Activated CD4-positive, alpha-beta T cell treated with anti-CD3 and anti-CD28 coated beads for 36 hours (primary cell): ENCODE results near the gene USP43. TPM values are rescaled to one million over a fixed set of nuclear protein-coding genes. Genes with fewer than 3 reads are reported as not detected.

Experiments used
- ATAC-seq: fragments of 200-7000 bp; cut with Tn5 transposase; one replicate; pipeline ENCODE4 v1.10.0; 2021; ENCODE audit warnings: mild to moderate bottlenecking, moderate library complexity
- CTCF ChIA-PET: fragments of 350-600 bp; sonication (Branson Sonifier 250); formaldehyde crosslinking; loops from one replicate; lab custom pipeline; 2021; ENCODE audit warnings: antibody characterized with exemption; lab: Charles Lee
- POLR2A ChIA-PET: fragments of 350-600 bp; sonication (Branson Sonifier 250); formaldehyde crosslinking; loops from one replicate; lab custom pipeline; 2021; ENCODE audit warnings: antibody characterized with exemption, inconsistent platforms; lab: Charles Lee
- DNase-seq: peaks from one replicate; pipeline ENCODE4 v3.0.0-alpha.2; 2020
- H3K27ac Mint-ChIP-seq: one replicate; pipeline ENCODE4 v1.8.0; 2021; ENCODE audit warnings: mixed read lengths
- H3K27me3 Mint-ChIP-seq: one replicate; pipeline ENCODE4 v1.8.0; 2021; ENCODE audit warnings: mixed read lengths
- H3K36me3 Mint-ChIP-seq: one replicate; pipeline ENCODE4 v1.8.0; 2021; ENCODE audit warnings: low read depth, mixed read lengths
- H3K4me1 Mint-ChIP-seq: one replicate; pipeline ENCODE4 v1.8.0; 2021; ENCODE audit warnings: mixed read lengths
- H3K4me3 Mint-ChIP-seq: one replicate; pipeline ENCODE4 v1.8.0; 2021; ENCODE audit warnings: mild to moderate bottlenecking, moderate library complexity, mixed read lengths
- H3K9me3 Mint-ChIP-seq: one replicate; pipeline ENCODE4 v1.8.0; 2021; ENCODE audit warnings: low read depth, mixed read lengths
- intact Hi-C, 2 experiments: fragments of 100-400 bp; cut with DNase I in 1 of 2; cut with micrococcal nuclease in 1 of 2; formaldehyde crosslinking; loops; one replicate each; pipeline versions ENCODE4 v1.14.2 to v1.15.1; 2022 to 2024; cut with DNase I, micrococcal nuclease
- total RNA-seq, 2 experiments: library from RNA; stranded (reverse); gene quantifications; one replicate each; pipeline ENCODE4 v1.2.3, GENCODE V29; 2021

The USP43 gene
- total RNA-seq, 2 experiments from 2014 or later: 0.25 to 0.33 TPM

DNA sequence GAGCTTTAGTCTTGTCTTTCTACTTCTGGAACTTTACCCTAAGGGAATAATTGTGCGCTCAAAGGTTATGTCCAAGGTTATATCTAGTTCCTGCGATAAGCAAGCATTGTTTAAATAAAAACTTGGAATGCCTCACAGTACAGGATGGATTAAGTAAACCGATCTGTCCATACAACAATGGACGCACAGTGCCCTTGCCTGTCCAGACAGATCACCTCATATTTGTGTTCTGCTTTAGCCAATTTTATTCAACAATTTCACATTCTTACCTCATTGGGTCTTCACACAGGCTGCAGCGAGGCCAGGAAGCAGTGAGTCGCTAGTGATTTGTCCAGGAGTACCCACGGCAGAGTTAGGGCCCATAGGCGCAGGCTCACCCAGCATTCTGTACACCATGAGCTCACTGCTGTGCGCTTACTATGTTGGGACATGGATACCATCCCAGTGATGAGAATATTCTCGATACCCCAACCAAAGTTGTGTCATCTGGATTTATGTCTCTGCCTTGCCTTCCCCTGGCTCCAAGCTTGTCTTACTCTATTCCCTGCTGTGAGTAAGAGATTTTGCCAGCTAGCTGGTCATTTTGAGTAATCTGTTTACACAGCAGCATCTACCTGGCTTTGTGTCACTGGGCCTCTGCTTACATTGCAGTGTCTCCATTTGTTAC lies 39.8 kb downstream of the USP43 start:
- no peaks in the 10 kb centered on the region for H3K27me3 Mint-ChIP-seq
- no peak for DNase-seq
- no peaks in the 10 kb centered on the region for H3K4me1 Mint-ChIP-seq
- intact Hi-C loops: no loop called here
- ChIA-PET POLR2A (no interaction called here), CTCF (no interaction called here)
- H3K9me3 Mint-ChIP-seq: peaks cover 6% of the 10 kb centered on the region
- H3K4me3 Mint-ChIP-seq: no peak overlapping the region
- H3K36me3 Mint-ChIP-seq: no peaks in the 10 kb centered on the region
- H3K27ac Mint-ChIP-seq: no peak overlapping the region
- no peak for ATAC-seq

DNA sequence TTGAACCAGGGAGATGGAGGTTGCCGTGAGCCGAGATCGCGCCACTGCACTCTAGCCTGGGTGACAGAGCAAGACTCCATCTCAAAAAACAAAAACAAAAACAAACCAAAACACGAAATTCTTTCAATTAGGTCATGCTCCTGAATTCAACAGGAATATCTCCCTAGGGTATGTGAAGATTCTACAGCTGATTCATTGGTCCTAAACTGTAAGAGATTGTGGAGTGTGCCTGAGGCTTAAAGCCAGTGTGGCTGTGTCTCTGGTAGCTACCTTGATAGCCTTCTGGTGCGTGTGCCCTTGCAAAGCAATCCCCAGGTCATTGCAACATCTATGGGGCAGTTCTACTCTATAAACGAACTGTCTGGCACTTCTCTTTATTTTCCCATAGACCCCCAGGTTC lies 48.4 kb downstream of the USP43 start:
- no peak for ATAC-seq
- no peak overlapping the region for H3K4me3 Mint-ChIP-seq
- CTCF ChIA-PET: no interaction called here

DNA sequence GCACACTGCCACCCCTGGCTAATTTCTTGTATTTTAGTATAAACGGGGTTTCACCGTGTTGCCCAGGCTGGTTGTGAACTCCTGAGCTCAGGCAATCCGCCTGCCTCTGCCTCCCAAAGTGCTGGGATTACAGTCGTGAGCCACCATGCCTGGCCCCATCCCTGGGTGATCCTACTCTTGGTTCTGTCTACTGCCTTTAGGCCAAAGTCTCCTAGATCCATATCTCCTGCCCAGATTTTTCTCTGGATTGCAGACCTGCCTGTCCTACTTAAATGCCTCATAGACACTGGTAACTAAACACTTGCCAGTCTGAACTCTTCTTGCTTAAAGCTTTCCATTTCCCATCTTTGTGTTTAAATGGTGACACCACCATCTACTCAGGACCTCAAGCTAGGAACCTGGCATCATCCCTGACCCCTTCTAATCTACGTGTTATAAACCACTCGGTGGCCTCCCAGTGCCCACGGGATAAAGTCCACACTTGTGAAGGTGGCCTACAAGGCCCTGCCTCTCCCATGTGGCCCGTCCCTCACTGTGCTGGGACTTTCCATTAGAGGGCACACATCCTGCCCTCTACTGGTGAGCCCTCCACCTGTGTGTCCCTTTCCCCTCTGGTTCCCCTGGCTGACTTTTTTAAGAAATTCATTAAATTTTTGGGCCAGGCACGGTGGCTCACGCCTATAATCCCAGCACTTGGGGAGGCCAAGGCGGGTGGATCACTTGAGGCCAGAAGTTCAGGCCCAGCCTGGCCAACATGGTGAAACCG lies 51.1 kb downstream of the USP43 start:
- CTCF ChIA-PET: interaction anchor here (0.6 kb wide), 1 partner anchor 138 kb away, joined by 4 read pairs; no protein-coding TSS in a partner anchor
- POLR2A ChIA-PET: no interaction called here
- H3K4me1 Mint-ChIP-seq: no peaks in the 10 kb centered on the region
- H3K4me3 Mint-ChIP-seq: no peak overlapping the region
- no peaks in the 10 kb centered on the region for H3K9me3 Mint-ChIP-seq
- no peaks in the 10 kb centered on the region for H3K36me3 Mint-ChIP-seq
- ATAC-seq (no peak), DNase-seq (no peak)
- no peak overlapping the region for H3K27ac Mint-ChIP-seq
- intact Hi-C loops: no loop called here
- no peaks in the 10 kb centered on the region for H3K27me3 Mint-ChIP-seq

More for the DNA sequence above, 48.4 kb downstream of the USP43 start:
- no peak for DNase-seq
- Mint-ChIP-seq H3K36me3 (no peaks in the 10 kb centered on the region), H3K9me3 (no peaks in the 10 kb centered on the region), H3K4me1 (no peaks in the 10 kb centered on the region), H3K27me3 (no peaks in the 10 kb centered on the region), H3K27ac (no peak overlapping the region)
- intact Hi-C loops: no loop called here
- POLR2A ChIA-PET: no interaction called here

DNA sequence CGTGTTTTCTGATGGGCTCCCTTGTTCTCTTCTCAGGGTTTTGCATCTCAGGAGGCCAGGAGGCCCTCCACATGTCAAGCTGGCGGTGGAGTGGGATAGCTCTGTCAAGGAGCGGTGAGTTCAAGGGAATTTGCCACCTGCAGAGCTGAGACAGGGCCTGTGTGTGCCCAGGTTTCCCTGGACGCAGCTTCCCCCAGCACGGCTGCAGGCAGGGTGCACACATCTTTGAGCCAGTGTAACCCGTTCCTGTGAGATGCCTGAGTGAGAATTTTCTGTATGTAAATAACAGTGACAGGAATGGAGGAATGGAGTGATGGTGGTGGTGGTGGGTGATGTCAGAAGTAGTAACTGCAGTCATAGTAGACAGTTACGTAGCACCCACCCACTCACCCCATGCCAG lies 54.8 kb downstream of the USP43 start:
- no peaks in the 10 kb centered on the region for H3K9me3 Mint-ChIP-seq
- H3K4me3 Mint-ChIP-seq: no peak overlapping the region
- H3K4me1 Mint-ChIP-seq: no peaks in the 10 kb centered on the region
- ATAC-seq (no peak), DNase-seq (no peak)
- H3K27ac Mint-ChIP-seq: no peak overlapping the region
- intact Hi-C loops: no loop called here
- no peaks in the 10 kb centered on the region for H3K36me3 Mint-ChIP-seq
- ChIA-PET POLR2A (no interaction called here), CTCF (interaction anchor here (0.6 kb wide), 1 partner anchor 12 kb away, joined by 3 read pairs; no protein-coding TSS in a partner anchor)
- no peaks in the 10 kb centered on the region for H3K27me3 Mint-ChIP-seq

DNA sequence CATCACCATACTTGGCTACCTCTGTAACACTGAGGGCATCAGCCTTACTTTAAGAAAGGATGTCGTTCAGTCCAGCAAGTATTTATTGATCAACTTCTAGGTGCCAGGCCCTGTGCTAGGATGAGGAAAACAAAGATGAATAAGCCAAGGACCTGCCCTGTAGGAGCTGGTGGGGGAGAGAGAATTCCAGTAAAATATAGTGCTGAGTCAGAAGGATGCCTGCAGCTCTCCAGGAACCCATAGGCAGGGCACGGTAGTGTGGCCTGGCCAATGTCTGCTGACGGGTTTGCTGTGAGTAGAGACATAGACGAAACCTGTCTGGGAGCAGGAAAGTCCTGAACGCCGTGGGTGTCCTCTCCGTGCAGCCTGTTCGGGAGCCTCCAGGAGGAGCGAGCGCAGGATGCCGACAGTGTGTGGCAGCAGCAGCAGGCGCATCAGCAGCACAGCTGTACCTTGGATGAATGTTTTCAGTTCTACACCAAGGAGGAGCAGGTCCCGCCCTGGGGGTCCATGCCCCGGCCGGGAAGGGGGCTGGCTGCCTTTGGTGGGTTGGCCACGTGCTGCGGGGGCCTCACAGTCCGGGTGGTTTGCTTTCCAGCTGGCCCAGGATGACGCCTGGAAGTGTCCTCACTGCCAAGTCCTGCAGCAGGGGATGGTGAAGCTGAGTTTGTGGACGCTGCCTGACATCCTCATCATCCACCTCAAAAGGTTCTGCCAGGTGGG lies 55.6 kb downstream of the USP43 start:
- H3K9me3 Mint-ChIP-seq: no peaks in the 10 kb centered on the region
- no peaks in the 10 kb centered on the region for H3K27me3 Mint-ChIP-seq
- no peaks in the 10 kb centered on the region for H3K4me1 Mint-ChIP-seq
- no peak overlapping the region for H3K27ac Mint-ChIP-seq
- CTCF ChIA-PET: no interaction called here
- DNase-seq (no peak), ATAC-seq (no peak)
- H3K36me3 Mint-ChIP-seq: no peaks in the 10 kb centered on the region
- intact Hi-C loops: no loop called here
- POLR2A ChIA-PET: no interaction called here
- no peak overlapping the region for H3K4me3 Mint-ChIP-seq

DNA sequence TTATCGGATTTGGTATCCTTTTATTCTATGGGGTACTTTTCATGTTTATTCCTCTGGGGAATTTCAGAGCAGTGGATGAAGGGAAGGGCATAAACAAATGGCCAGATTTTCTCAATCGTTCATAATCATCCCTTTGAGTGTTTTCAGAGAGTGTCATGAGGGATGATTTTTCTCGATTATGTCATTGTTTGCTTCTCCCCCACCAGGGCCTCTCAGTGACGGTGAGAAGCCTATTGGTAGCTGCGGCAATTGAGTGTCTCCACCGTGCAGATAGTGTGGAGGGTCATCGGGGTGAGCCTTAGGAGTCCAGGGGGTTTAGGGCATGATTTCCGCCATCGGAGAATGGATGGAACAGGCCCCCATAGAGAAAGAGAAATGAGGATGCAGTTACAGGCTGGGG lies 57.2 kb downstream of the USP43 start:
- no peaks in the 10 kb centered on the region for H3K4me1 Mint-ChIP-seq
- no peak overlapping the region for H3K27ac Mint-ChIP-seq
- H3K4me3 Mint-ChIP-seq: no peak overlapping the region
- H3K9me3 Mint-ChIP-seq: no peaks in the 10 kb centered on the region
- DNase-seq: no peak
- intact Hi-C loops: no loop called here
- ChIA-PET POLR2A (no interaction called here), CTCF (no interaction called here)
- no peaks in the 10 kb centered on the region for H3K27me3 Mint-ChIP-seq
- H3K36me3 Mint-ChIP-seq: no peaks in the 10 kb centered on the region
- no peak for ATAC-seq

DNA sequence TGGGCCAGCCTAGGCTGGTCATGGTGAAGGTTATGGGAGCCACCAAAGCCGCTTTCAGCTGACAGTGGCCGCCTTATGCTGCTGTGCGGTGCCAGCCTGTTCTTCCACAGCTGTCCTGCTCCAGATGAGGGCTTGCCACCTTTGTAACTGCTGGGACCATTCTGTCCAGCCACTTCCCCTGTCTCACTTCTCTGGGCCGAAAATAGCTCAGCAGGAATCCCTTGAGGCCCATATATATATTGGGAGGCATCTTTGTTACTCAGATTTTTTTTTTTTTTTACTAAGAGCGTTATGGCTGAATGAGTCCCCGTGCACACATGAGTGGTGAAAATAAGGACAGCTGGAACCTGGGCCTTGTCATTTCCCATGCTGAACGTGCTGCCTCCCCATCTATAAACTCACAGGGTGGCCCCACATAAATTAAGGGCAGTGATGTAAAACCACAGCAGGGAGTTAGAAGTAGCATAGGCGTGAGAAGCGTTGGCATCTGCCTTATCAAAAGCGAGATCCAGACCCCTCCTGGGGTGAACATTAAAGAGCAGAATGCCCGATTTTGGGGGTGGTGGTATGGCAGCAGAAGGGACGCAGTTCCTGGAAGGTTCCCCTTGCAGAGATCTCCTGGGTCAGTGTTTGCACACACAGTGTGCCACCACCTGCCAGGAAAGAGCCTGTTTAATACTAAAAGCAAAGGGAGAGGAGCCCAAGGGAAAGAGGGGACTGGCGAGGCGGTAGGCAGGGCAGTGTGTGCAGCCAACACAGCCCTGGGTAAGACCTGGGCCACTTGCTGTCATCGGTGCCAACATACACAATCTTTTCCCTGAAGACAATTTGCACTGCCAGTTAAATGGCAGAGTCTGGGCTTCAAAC lies 57.8 kb downstream of the USP43 start:
- intact Hi-C loops: no loop called here
- POLR2A ChIA-PET: no interaction called here
- Mint-ChIP-seq H3K27me3 (no peaks in the 10 kb centered on the region), H3K4me1 (no peaks in the 10 kb centered on the region), H3K27ac (no peak overlapping the region), H3K9me3 (no peaks in the 10 kb centered on the region), H3K36me3 (no peaks in the 10 kb centered on the region), H3K4me3 (no peak overlapping the region)
- CTCF ChIA-PET: interaction anchor here (0.6 kb wide), 1 partner anchor 395 kb away, joined by 3 read pairs; no protein-coding TSS in a partner anchor
- ATAC-seq (no peak), DNase-seq (no peak)

DNA sequence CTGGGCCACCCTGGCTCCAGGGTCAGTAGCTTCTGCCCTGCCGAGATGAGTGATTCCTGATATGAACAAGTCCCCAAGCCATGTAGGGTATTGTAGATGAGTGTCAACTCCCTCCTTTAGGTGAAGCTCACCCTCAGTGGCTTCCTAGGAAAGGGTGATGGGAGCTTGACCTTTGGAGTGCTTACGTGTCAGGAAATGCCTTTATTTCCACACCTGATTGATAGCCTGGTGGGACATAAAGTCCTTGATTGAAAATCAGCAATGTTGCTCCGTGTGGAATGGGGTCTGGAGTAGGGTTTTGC lies 58.4 kb downstream of the USP43 start:
- CTCF ChIA-PET: interaction anchor here (0.6 kb wide), 1 partner anchor 395 kb away, joined by 3 read pairs; no protein-coding TSS in a partner anchor
- intact Hi-C loops: no loop called here

DNA sequence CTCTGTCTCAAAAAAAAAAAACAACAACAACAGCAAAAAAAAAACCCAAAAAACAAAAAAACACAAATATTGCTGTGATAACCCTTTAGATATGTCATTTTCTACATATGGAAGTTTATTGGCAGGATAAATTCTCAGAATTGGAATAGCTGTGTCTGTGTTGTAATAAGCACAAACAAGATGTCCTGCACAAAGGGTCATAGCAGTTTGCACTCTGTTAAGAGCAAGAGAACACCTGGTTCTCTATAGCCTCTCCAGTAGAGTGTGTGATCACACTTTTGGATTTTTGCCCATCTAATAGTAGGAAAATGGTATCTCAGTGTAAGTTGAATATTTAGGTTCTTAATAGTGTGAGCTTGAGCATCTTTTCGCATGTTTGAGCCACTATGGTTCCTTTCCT lies 60.4 kb downstream of the USP43 start:
- POLR2A ChIA-PET: interaction anchor here (0.6 kb wide), 1 partner anchor 109 kb away, joined by 3 read pairs; no protein-coding TSS in a partner anchor
- Mint-ChIP-seq H3K27ac (no peak overlapping the region), H3K4me3 (no peak overlapping the region), H3K27me3 (no peaks in the 10 kb centered on the region), H3K4me1 (no peaks in the 10 kb centered on the region), H3K9me3 (no peaks in the 10 kb centered on the region), H3K36me3 (no peaks in the 10 kb centered on the region)
- CTCF ChIA-PET: interaction anchor here (0.7 kb wide), 1 partner anchor 237 kb away, joined by 3 read pairs; no protein-coding TSS in a partner anchor
- intact Hi-C loops: no loop called here
- no peak for DNase-seq
- no peak for ATAC-seq

More for the DNA sequence above, 58.4 kb downstream of the USP43 start:
- no peaks in the 10 kb centered on the region for H3K27me3 Mint-ChIP-seq
- H3K27ac Mint-ChIP-seq: no peak overlapping the region
- H3K36me3 Mint-ChIP-seq: no peaks in the 10 kb centered on the region
- POLR2A ChIA-PET: no interaction called here
- no peak for DNase-seq
- no peak for ATAC-seq
- no peaks in the 10 kb centered on the region for H3K4me1 Mint-ChIP-seq
- no peaks in the 10 kb centered on the region for H3K9me3 Mint-ChIP-seq
- H3K4me3 Mint-ChIP-seq: no peak overlapping the region

DNA sequence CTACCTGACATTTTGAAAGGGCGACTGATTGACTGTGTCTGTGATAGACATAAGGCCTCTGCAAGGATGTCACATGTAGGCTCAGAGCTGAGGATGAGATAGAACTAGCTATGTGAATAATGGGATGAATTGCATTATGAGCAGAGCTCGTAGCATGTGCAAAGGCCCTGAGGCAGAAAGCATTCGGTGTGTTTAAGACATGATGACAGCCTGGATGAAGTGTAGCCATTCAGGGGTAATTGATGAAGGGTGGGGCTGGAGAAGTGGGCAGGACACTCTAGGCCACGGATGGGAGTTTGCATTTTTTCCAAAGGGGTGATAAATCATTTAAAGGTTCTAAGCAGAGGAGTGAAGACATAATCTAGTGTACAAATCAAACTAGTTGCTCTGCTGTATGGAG lies 62.6 kb downstream of the USP43 start:
- Mint-ChIP-seq H3K9me3 (no peaks in the 10 kb centered on the region), H3K4me3 (no peak overlapping the region), H3K27ac (no peak overlapping the region), H3K36me3 (no peaks in the 10 kb centered on the region), H3K4me1 (no peaks in the 10 kb centered on the region), H3K27me3 (peaks cover 5% of the 10 kb centered on the region)
- ChIA-PET POLR2A (no interaction called here), CTCF (no interaction called here)
- intact Hi-C loops: no loop called here
- DNase-seq (no peak), ATAC-seq (no peak)

DNA sequence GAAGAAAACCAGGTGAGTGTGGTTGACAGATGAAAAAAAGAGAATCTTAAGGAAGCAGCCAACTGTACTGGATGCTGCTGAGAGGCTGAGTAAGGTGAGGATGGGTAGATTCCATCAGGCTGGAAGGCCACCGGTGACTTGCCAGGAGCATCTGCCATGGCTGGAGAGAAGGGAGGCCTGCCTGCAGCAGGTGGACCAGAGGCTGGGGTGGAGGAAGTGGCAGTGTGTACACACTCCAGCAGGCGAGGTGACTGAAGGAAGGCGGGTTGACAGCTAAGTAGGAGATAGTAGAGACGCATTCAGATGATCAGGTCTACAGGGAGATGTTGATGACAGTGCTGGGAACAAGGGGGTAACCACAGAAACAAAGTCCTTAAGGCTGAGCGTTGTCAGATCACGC lies 69.5 kb downstream of the USP43 start:
- H3K9me3 Mint-ChIP-seq: no peaks in the 10 kb centered on the region

More for the DNA sequence above, 69.5 kb downstream of the USP43 start:
- no peak for ATAC-seq
- no peak overlapping the region for H3K4me3 Mint-ChIP-seq
- H3K4me1 Mint-ChIP-seq: no peaks in the 10 kb centered on the region
- H3K27ac Mint-ChIP-seq: no peak overlapping the region
- DNase-seq: no peak
- POLR2A ChIA-PET: no interaction called here
- no peaks in the 10 kb centered on the region for H3K36me3 Mint-ChIP-seq
- H3K27me3 Mint-ChIP-seq: peaks cover 5% of the 10 kb centered on the region
- CTCF ChIA-PET: interaction anchor here (0.5 kb wide), 1 partner anchor 30 kb away, joined by 4 read pairs; no protein-coding TSS in a partner anchor
- intact Hi-C loops: loop anchor here in 1 of 2 experiments (10.0 kb wide), 1 partner anchor 80 kb away; the partner anchor contains the start of gene DHRS7C
